A673 (cell line): ENCODE measurements around the gene ANGEL2. TPM values are rescaled to one million over a fixed set of nuclear protein-coding genes. Genes with fewer than 3 reads are reported as not detected.

Source experiments
- BruUV-seq: library from RNA; stranded (reverse); fragments of 400-500 nt; replicated peaks from 2 replicates; lab custom pipeline; 2021; lab: Mats Ljungman, UMichigan
- CTCF ChIA-PET: fragments of 300-600 bp; sonication (Branson Sonifier 250); formaldehyde crosslinking; loops from one replicate; lab custom pipeline; 2022; ENCODE audit warnings: antibody characterized with exemption; lab: Charles Lee
- POLR2A ChIA-PET: fragments of 300-600 bp; sonication (Branson Sonifier 250); formaldehyde crosslinking; loops from one replicate; lab custom pipeline; 2022; ENCODE audit warnings: antibody characterized with exemption; ENCODE audit not compliant: low non-redundant PET; lab: Charles Lee
- DNase-seq: peaks from one replicate; pipeline ENCODE4 v3.0.0-alpha.2; 2015; ENCODE audit warnings: low spot score
- H3K27ac ChIP-seq: fragments of 200-600 bp; sonication (generic); 2 replicates; pipeline ENCODE4 v1.5.1; 2016; ENCODE audit warnings: mixed run types, low read depth, mild to moderate bottlenecking, mixed read lengths, antibody characterized with exemption, low read length; ENCODE audit not compliant: poor library complexity, severe bottlenecking
- H3K27me3 ChIP-seq: fragments of 200-600 bp; sonication (generic); replicated peaks from 2 replicates; pipeline ENCODE4 v1.6.1; 2017; ENCODE audit warnings: mixed run types, low read depth, mild to moderate bottlenecking, mixed read lengths, antibody characterized with exemption, low read length; ENCODE audit not compliant: insufficient read depth, poor library complexity
- H3K36me3 ChIP-seq: fragments of 200-600 bp; sonication (generic); 2 replicates; pipeline ENCODE4 v1.6.1; 2016; ENCODE audit warnings: mixed run types, mild to moderate bottlenecking, mixed read lengths, antibody characterized with exemption, low read length; ENCODE audit not compliant: insufficient read depth, poor library complexity, severe bottlenecking
- H3K4me1 ChIP-seq: fragments of 200-600 bp; sonication (generic); 2 replicates; pipeline ENCODE4 v1.6.1; 2017; ENCODE audit warnings: mixed run types, mild to moderate bottlenecking, mixed read lengths, antibody characterized with exemption, low read length; ENCODE audit not compliant: insufficient read depth, poor library complexity, severe bottlenecking
- H3K4me3 ChIP-seq: fragments of 200-600 bp; sonication (generic); 2 replicates; pipeline ENCODE4 v1.5.1; 2016; ENCODE audit warnings: low read depth, mixed run types, mild to moderate bottlenecking, mixed read lengths, low read length; ENCODE audit not compliant: poor library complexity, severe bottlenecking
- H3K9me3 ChIP-seq: fragments of 200-600 bp; sonication (generic); 2 replicates; pipeline ENCODE4 v1.6.1; 2016; ENCODE audit warnings: mixed run types, low read depth, mild to moderate bottlenecking, mixed read lengths, antibody characterized with exemption, low read length; ENCODE audit not compliant: poor library complexity, severe bottlenecking
- CTCF ChIP-seq: fragments of 300-800, 200-600 bp; sonication (generic); conservative IDR thresholded peaks from 2 replicates; pipeline ENCODE4 v1.5.1; 2017; ENCODE audit warnings: low read depth, mild to moderate bottlenecking, antibody characterized with exemption, low read length, moderate library complexity, mixed read lengths
- EZH2 ChIP-seq: fragments of 200-600 bp; sonication (generic); IDR thresholded peaks from 2 replicates; pipeline ENCODE4 v1.6.1; 2017; ENCODE audit warnings: borderline replicate concordance, low read depth, mild to moderate bottlenecking, mixed read lengths, antibody characterized with exemption, low read length; ENCODE audit not compliant: poor library complexity, severe bottlenecking
- intact Hi-C: fragments of 100-400 bp; cut with micrococcal nuclease; formaldehyde crosslinking; loops from one replicate; pipeline ENCODE4 v1.10.0; 2022; ENCODE audit not compliant: unreplicated experiment
- total RNA-seq: library from RNA; stranded (reverse); gene quantifications from 2 replicates; pipeline ENCODE4 v1.2.3, GENCODE V29; 2021

Gene ANGEL2
- total RNA-seq, 1 experiment from 2014 or later, result 36.3 TPM

GRCh38 chr1:212955961-212956620, 59.6 kb downstream of the ANGEL2 start:
- Histone ChIP-seq H3K4me3 (no peak overlapping the region), H3K27ac (no peak overlapping the region), H3K9me3 (no peaks in the 10 kb centered on the region), H3K4me1 (peaks cover under 1% of the 10 kb centered on the region), H3K27me3 (peaks cover 9% of the 10 kb centered on the region), H3K36me3 (no peaks in the 10 kb centered on the region)
- no peak for TF ChIP-seq CTCF
- TF ChIP-seq EZH2, result no peak
- DNase-seq, result no peak
- POLR2A ChIA-PET, result no interaction called here
- intact Hi-C loops, result no loop called here
- no TSS peak for BruUV-seq
- CTCF ChIA-PET, result no interaction called here

- Histone ChIP-seq H3K27ac (no peak overlapping the region), H3K9me3 (no peaks in the 10 kb centered on the region), H3K4me3 (no peak overlapping the region), H3K36me3 (no peaks in the 10 kb centered on the region), H3K4me1 (peaks cover 6% of the 10 kb centered on the region), H3K27me3 (peaks cover 9% of the 10 kb centered on the region)
- POLR2A ChIA-PET, result no interaction called here
- no peak for DNase-seq
- intact Hi-C loops, result no loop called here
- no peak for TF ChIP-seq CTCF
- no peak for TF ChIP-seq EZH2
- CTCF ChIA-PET, result no interaction called here
- no TSS peak for BruUV-seq
Measured at GRCh38 chr1:212955098-212955497, 60.6 kb downstream of the ANGEL2 start.

GRCh38 chr1:212954514-212954913, 61.2 kb downstream of the ANGEL2 start:
- intact Hi-C loops, result no loop called here
- no TSS peak for BruUV-seq
- H3K36me3 ChIP-seq, result no peaks in the 10 kb centered on the region
- no peaks in the 10 kb centered on the region for H3K9me3 ChIP-seq
- CTCF ChIA-PET, result no interaction called here
- H3K27me3 ChIP-seq, result peaks cover 9% of the 10 kb centered on the region
- no peak overlapping the region for H3K27ac ChIP-seq
- H3K4me3 ChIP-seq, result no peak overlapping the region
- H3K4me1 ChIP-seq, result peaks cover 10% of the 10 kb centered on the region
- POLR2A ChIA-PET, result no interaction called here
- DNase-seq, result no peak
- no peak for TF ChIP-seq EZH2
- no peak for TF ChIP-seq CTCF
